ENCODE measurements around the gene GMPR2. TPM values are rescaled to one million over a fixed set of nuclear protein-coding genes. Genes with fewer than 3 reads are reported as not detected.

Gene GMPR2
- total RNA-seq, 6 donors from 2014 or later = 26.2 to 76.9 (median 47.2) TPM

DNA sequence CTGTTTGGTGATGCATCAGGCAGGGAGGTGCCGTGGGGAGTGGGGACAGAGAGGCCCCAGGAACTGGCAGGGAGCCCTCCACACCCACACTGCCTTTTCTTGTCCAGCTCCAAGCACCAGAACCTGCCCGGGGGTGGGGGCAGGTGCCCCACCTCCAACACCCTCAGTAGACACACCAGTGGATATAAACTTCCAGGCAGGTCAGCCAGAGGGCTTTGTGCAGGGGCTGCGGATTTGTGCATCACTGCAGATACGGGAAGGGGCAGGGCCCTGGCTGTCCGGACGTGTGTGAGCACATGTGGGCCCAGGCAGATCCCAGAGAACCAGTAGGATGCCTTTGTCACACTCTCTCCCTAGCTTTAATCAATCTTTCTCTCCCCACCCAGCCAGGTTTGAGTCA lies 31.6 kb downstream of the GMPR2 start:
- Histone ChIP-seq H3K27me3 (no peaks in the 10 kb centered on the region), H3K9me3 (no peaks in the 10 kb centered on the region), H3K4me3 (no peak overlapping the region), H3K27ac (no peak overlapping the region), H3K4me1 (peaks cover 0 to 9% (median 3%) of the 10 kb centered on the region in 4 donors), H3K36me3 (peaks cover 7 to 48% (median 34%) of the 10 kb centered on the region in 4 donors)
- DNase-seq (peak in 1 of 2 donors; percentile 43), ATAC-seq (ENCODE audit: low FRiP score in 2 of 2) (no peak)
- whole genome bisulfite sequencing, 2 donors = 78 to 87% methylated on average over 6 of the region's 6 CpGs
- TF ChIP-seq EP300 (IDR thresholded peaks at IDR 0.05) = no peak
- TF ChIP-seq POLR2A (IDR thresholded peaks at IDR 0.05) = no peak
- TF ChIP-seq CTCF (IDR thresholded peaks at IDR 0.05) = no peak
- TF ChIP-seq POLR2AphosphoS5 (IDR thresholded peaks at IDR 0.05) = no peak

DNA sequence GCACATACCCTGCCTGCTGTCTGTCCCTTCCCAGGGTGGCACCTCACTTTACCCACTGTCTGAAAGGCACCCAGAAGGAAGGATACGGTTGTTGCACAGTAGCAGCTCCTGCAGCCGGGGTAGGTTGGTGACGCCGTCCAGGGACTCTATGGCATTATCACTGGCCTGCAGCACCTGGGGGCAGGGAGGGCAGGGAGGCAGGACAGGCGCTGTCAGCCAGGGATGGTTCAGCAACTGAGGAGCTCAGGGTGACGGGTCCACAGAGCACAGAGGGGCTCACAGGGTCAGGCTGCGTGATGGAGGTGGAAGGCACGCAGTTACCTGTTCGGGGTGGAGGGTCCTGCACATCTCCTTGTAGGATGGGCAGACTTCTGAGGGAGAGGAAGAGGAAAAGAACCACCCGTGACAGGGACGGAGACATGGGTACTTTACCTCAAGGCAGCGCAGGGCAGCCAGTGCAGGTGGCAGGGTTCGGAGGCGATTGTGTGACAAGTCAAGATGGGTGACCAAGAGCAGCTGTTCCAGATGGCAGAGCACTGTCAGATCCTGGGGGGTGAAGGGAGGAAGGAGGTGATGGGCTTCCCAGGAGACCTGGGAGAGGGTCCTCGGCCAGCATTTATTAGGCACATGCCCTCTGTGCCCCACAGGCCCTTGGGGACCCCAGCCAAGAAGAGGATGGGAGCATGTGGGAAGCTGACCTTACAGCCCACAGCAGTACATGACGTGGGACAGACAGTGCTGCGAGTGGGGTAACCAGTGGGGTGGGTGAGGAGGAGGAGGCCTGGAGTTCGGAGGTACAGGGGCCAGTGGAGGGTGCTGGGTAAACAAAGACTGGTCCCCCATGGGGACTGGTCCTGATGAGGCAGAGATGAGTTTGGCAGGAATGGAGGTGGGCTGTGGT lies 33.9 kb downstream of the GMPR2 start:
- H3K36me3 ChIP-seq = peaks cover 7 to 54% (median 38%) of the 10 kb centered on the region in 4 donors
- ATAC-seq (ENCODE audit: low FRiP score in 2 of 2) (no peak), DNase-seq (no peak)
- H3K27ac ChIP-seq = no peak overlapping the region
- 86 to 92% methylated on average over 17 to 18 of the region's 18 CpGs for WGBS, 2 donors
- H3K4me3 ChIP-seq = no peak overlapping the region
- H3K9me3 ChIP-seq = no peaks in the 10 kb centered on the region
- no peaks in the 10 kb centered on the region for H3K27me3 ChIP-seq
- TF ChIP-seq POLR2A (IDR thresholded peaks at IDR 0.05) = no peak
- TF ChIP-seq CTCF (IDR thresholded peaks at IDR 0.05) = no peak
- peaks cover 0 to 8% (median 7%) of the 10 kb centered on the region in 4 donors for H3K4me1 ChIP-seq

- 92 to 94% methylated on average over 9 of the region's 9 CpGs for WGBS, 2 donors
Measured at GRCh38 chr14:24267516-24267915, 34.8 kb downstream of the GMPR2 start.

GRCh38 chr14:24268225-24268624 lies 35.5 kb downstream of the GMPR2 start:
- no peak overlapping the region for H3K4me3 ChIP-seq
- peak in 1 of 2 donors; percentile 54 for DNase-seq
- H3K27me3 ChIP-seq = no peaks in the 10 kb centered on the region
- no peaks in the 10 kb centered on the region for H3K9me3 ChIP-seq
- peaks cover 7 to 54% (median 38%) of the 10 kb centered on the region in 4 donors for H3K36me3 ChIP-seq
- no peak overlapping the region for H3K27ac ChIP-seq
- no peak for TF ChIP-seq CTCF (IDR thresholded peaks at IDR 0.05)
- TF ChIP-seq POLR2AphosphoS5 (IDR thresholded peaks at IDR 0.05) = no peak
- peaks cover 10 to 24% (median 23%) of the 10 kb centered on the region in 4 donors for H3K4me1 ChIP-seq
- 93 to 94% methylated on average over 8 to 9 of the region's 9 CpGs for WGBS, 2 donors
- no peak for ATAC-seq (ENCODE audit: low FRiP score in 2 of 2)

More at GRCh38 chr14:24267516-24267915, 34.8 kb downstream of the GMPR2 start:
- Histone ChIP-seq H3K36me3 (peaks cover 7 to 54% (median 38%) of the 10 kb centered on the region in 4 donors), H3K27me3 (no peaks in the 10 kb centered on the region), H3K4me3 (no peak overlapping the region), H3K27ac (no peak overlapping the region), H3K4me1 (peaks cover 9 to 17% (median 16%) of the 10 kb centered on the region in 4 donors), H3K9me3 (no peaks in the 10 kb centered on the region)
- DNase-seq (no peak), ATAC-seq (ENCODE audit: low FRiP score in 2 of 2) (no peak)
- TF ChIP-seq EP300 (IDR thresholded peaks at IDR 0.05) (no peak), CTCF (IDR thresholded peaks at IDR 0.05) (no peak), POLR2A (IDR thresholded peaks at IDR 0.05) (no peak), POLR2AphosphoS5 (IDR thresholded peaks at IDR 0.05) (no peak)

All from upper lobe of left lung (tissue), 6 donors.